NCI-H2029 (cell line): ENCODE results near the gene TMEM50B.
"Not testable (repeated sequence)": the region's sequence is repeated elsewhere in the genome, so short reads cannot be mapped to it uniquely, and the experiment has no call there.

Experiments
- DNase-seq: peaks from one replicate; lab custom pipeline; 2025; lab: John Stamatoyannopoulos, UW

The TMEM50B gene

GRCh38 chr21:33478182-33478581 lies 1.6 kb downstream of the TMEM50B start:
- DNase-seq = no peak

GRCh38 chr21:33477066-33477465 lies 2.7 kb downstream of the TMEM50B start:
- no peak for DNase-seq

- no peak for DNase-seq
Observed at GRCh38 chr21:33473344-33473743, 6.4 kb downstream of the TMEM50B start.

GRCh38 chr21:33470701-33471100 lies 9.1 kb downstream of the TMEM50B start:
- DNase-seq = no peak

- DNase-seq = not testable (repeated sequence)
Observed at GRCh38 chr21:33469183-33469582, 10.6 kb downstream of the TMEM50B start.

- DNase-seq = no peak
Observed at GRCh38 chr21:33461538-33462250, 18.1 kb downstream of the TMEM50B start.

- DNase-seq = no peak
Observed at GRCh38 chr21:33458861-33459260, 20.9 kb downstream of the TMEM50B start.

- DNase-seq = no peak
Observed at GRCh38 chr21:33455686-33456446, 23.9 kb downstream of the TMEM50B start.

GRCh38 chr21:33452362-33452761 lies 27.4 kb downstream of the TMEM50B start:
- no peak for DNase-seq

GRCh38 chr21:33451634-33452071 lies 28.1 kb downstream of the TMEM50B start:
- peak; percentile 54 for DNase-seq

- no peak for DNase-seq
Observed at GRCh38 chr21:33449616-33450015, 30.2 kb downstream of the TMEM50B start.

GRCh38 chr21:33446620-33447019 lies 33.2 kb downstream of the TMEM50B start:
- DNase-seq = not testable (repeated sequence)

- no peak for DNase-seq
Observed at GRCh38 chr21:33444499-33444898, 35.3 kb downstream of the TMEM50B start.

GRCh38 chr21:33443194-33443593 lies 36.6 kb downstream of the TMEM50B start:
- DNase-seq = peak; percentile 97

GRCh38 chr21:33441489-33442477 lies 38.0 kb downstream of the TMEM50B start:
- peak; percentile 99 for DNase-seq

- no peak for DNase-seq
Observed at GRCh38 chr21:33437140-33437539, 42.6 kb downstream of the TMEM50B start.

- DNase-seq = no peak
Observed at GRCh38 chr21:33434770-33435360, 44.9 kb downstream of the TMEM50B start.

GRCh38 chr21:33433425-33434114 lies 46.2 kb downstream of the TMEM50B start:
- no peak for DNase-seq

GRCh38 chr21:33433001-33433400 lies 46.8 kb downstream of the TMEM50B start:
- no peak for DNase-seq

- no peak for DNase-seq
Observed at GRCh38 chr21:33432496-33432895, 47.3 kb downstream of the TMEM50B start.

GRCh38 chr21:33430858-33431257 lies 48.9 kb downstream of the TMEM50B start:
- no peak for DNase-seq
